ENCODE data around the gene F8.
"Not testable (repeated sequence)": the region's sequence is repeated elsewhere in the genome, so short reads cannot be mapped to it uniquely, and the experiment has no call there.

F8 gene

DNA sequence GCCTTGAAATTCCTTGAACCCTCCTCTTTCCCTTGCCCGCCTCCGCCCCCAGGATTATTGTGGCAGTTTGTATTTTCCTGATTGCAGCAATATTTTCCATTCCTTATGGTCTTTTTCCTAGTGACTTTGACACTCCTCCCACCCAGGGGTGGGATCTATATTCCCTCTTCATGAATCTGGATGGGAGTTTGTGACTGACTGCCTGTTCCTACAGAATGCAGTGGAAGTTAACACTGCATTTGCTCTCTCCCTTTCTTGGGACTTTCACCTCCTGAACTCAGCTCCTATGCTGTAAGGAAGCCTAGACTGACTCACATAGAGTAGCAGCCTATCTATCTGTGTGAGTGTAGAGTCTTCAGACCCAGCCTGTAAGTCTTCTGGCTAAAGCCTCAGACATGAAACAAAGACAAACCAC lies 6.4 kb upstream of the F8 start:
- DNase-seq: no peak

DNA sequence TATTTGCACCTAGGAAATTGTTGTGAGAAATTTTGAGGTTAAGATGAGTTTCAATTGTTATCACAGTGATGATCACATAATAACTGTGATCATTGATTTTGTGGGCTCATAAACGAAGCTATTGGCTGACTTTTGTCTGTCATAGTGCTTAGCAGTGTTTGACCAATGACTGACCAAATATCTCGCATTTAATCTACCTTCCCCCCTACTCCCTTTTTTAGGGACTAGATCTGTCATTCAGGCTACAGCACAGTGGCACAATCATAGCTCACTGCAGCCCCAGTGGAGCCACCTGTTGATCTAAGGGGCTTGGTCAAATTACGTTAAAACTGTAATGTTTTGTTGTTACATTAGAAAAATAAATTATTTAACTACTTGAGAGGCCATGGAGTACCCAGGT lies 5.6 kb upstream of the F8 start:
- DNase-seq: no peak

DNA sequence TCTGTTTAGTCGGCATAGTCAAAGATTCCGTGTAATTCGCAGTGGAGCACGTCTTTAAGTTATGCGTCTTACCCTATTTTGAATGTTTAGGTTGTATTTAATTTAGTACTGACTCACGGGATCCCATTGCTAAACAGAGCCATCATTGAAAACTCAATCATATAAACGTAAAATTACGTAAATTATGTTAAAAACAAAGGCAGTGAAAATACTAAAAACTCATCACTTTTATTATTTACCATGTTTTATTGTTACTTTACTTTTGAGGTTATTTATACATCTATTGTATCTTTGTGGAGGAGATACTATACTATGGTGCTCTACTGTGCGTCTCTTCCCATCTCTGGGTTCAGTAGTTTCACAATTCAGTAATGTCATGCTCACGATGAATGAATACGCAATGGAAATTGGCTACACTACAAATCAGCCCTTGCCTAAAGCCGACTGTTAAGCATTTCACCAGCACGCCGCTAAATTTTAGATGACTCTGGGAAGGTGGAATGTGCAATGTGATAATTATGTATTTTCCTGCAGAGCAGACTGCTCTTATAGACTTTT lies 5.1 kb upstream of the F8 start:
- no peak for DNase-seq

- peak; percentile 84 for DNase-seq
Measured at GRCh38 chrX:155026727-155027508, 4.4 kb upstream of the F8 start, which contains the start of gene FUNDC2. Gene FUNDC2, plus strand, starts transcription at chrX:155026844. Its CDS starts 95 bp downstream, at chrX:155026939.

- no peak for DNase-seq
Measured at GRCh38 chrX:155026420-155026726, 3.9 kb upstream of the F8 start.

- DNase-seq: no peak
Measured at GRCh38 chrX:155023907-155024833, 1.6 kb upstream of the F8 start.

- DNase-seq: no peak
Measured at GRCh38 chrX:155020591-155020990, 1.9 kb downstream of the F8 start.

DNA sequence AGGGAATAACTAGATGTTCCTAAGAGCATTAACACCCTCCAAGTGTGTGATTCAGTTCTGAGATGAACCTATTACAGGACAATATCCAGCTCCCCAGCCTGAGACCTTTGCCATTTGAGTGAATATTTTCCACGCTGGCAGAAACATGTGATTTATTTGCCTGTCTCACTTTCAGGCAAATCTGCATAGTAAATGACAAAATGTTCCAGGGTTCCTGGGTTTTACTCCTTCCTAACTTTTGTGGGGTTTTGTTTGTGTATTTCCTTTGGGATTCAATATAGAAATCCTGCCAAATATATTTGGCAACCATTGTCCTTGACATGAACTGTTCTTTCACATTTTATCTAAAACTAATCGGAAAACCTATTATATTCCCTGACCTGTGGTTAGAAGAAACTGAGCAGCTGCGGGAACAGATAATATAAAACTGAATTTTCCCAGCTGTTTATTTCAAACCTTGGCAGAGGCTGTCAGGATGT lies 12.5 kb downstream of the F8 start:
- DNase-seq: no peak

GRCh38 chrX:155008578-155008977 lies 13.9 kb downstream of the F8 start:
- not testable (repeated sequence) for DNase-seq

GRCh38 chrX:155006913-155007671 lies 15.4 kb downstream of the F8 start:
- DNase-seq: not testable (repeated sequence)

- DNase-seq: not testable (repeated sequence)
Measured at GRCh38 chrX:155006379-155006778, 16.1 kb downstream of the F8 start.

- DNase-seq: no peak
Measured at GRCh38 chrX:155005190-155005589, 17.3 kb downstream of the F8 start.

GRCh38 chrX:155001873-155002272 lies 20.6 kb downstream of the F8 start:
- no peak for DNase-seq

DNA sequence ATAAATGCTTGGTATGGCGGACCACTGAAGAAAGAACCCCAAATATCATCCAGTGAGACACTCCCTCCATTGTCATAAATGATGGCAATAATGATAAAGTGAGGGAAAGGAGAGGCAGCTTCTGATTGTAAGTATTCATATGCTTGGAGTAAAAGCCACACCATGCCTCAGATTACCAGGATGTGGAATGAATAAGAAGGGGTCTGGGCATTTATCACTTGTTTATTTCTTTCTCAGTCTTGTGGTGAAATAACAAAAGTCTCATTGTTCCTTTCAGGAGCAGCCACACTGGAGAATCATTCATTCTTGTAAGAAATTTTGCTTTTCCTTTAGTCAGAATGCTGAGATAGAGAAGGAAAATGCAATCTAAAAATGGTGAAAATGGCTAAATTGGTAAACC lies 21.7 kb downstream of the F8 start:
- DNase-seq: no peak

DNA sequence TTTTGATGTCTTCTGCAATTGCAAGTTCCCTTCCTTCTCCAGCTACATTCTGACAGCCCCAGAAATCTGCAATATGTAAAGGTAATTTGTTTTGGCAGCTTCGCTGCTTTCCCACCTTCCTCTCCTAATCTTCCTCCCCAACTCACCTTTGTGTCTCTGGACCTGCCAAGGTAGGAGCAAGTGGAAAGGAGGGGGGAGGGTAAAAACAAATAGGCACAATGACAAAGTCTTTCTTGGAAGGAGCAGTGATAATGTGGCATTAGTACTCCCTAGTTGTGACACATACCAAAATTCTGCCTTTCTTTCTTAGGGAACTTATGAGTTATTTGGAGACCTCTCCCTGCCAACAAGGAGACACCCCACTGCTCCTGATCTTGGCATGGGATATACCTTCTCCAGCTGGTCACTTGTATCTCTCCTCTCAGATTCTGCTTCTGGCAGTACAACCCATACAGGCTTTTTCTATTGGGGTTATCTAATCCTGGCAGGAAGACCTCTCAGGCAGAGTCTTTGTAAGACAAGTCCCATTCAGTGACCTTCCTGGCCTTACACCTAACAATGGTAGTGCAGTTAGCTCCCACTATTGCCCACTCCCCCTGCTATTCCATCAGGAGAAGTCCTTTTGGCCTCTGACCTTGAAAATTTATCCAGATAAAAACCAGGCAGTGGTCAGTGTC lies 24.2 kb downstream of the F8 start:
- no peak for DNase-seq

GRCh38 chrX:154991476-154991875 lies 31.0 kb downstream of the F8 start:
- DNase-seq: no peak

- DNase-seq: no peak
Measured at GRCh38 chrX:154991039-154991438, 31.5 kb downstream of the F8 start.

DNA sequence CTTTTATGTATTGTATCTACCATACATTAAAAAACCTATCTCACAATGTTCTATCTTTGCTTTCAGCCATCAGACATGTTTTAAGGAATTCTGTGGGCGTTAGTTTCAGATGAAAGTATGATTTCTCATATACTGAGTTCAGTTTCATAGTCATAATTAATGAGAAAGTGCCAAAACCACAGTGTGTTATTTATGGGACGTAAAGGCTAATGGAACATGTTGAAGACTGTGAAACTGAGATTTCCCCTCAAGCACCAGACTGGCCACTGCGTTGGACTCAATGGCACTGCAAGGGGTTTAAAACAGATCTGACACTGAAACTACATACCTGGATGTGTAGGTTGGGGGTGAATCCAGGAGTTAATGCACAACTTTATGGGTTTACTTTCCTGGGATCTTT lies 32.0 kb downstream of the F8 start:
- DNase-seq: no peak

- DNase-seq: no peak
Measured at GRCh38 chrX:154988719-154989118, 33.8 kb downstream of the F8 start.

GRCh38 chrX:154987940-154988339 lies 34.6 kb downstream of the F8 start:
- DNase-seq: no peak

DNA sequence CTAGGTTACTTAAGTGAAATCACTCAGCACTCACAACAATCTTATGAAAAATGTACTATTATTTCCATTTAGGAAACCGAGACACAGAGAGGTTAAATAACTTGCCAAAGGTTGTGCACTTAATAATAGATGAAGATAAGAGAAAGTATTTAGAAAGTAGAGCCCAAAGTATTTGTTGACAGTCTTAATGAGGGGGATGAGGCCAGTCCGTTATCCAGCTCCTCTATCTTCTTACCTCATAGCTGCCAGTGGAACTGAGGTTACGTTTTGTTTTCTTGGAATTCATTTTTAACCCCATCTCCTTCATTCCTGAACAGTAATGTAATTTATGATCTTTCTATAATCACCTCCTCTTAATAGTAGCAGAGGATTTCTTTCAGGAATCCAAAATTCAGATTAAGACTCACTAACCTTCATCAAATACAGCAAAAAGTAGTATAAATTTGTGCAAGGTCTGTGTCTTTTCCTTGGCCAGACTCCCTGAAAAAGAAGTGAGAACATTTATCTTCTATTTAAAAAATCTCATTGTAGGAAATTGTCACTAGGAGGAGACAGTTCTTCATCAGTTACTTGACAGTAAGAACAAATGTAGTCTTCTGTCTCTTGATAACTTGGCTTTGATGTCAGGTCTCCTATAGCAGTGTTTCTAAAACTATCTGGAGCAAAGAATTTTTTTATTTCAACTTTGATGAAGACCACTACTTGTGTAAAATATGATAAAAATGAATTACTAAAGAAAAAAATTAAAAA lies 35.5 kb downstream of the F8 start:
- DNase-seq: no peak

GRCh38 chrX:154981116-154981411 lies 41.5 kb downstream of the F8 start:
- DNase-seq: no peak
